Stimulated activated CD8-positive, alpha-beta memory T cell treated with anti-CD3 and anti-CD28 coated beads, Interleukin-4, amount 100 ng/mL, for 4 hours (primary cell): Measurements from ENCODE around the gene TSG101.

ENCODE experiments used
- DNase-seq, 2 donors: peaks; one replicate each; pipeline ENCODE4 v3.0.0-alpha.2; 2020; ENCODE audit warnings: low read depth in 2 of 2, low spot score in 1 of 2

Gene TSG101, protein sequence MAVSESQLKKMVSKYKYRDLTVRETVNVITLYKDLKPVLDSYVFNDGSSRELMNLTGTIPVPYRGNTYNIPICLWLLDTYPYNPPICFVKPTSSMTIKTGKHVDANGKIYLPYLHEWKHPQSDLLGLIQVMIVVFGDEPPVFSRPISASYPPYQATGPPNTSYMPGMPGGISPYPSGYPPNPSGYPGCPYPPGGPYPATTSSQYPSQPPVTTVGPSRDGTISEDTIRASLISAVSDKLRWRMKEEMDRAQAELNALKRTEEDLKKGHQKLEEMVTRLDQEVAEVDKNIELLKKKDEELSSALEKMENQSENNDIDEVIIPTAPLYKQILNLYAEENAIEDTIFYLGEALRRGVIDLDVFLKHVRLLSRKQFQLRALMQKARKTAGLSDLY

DNA sequence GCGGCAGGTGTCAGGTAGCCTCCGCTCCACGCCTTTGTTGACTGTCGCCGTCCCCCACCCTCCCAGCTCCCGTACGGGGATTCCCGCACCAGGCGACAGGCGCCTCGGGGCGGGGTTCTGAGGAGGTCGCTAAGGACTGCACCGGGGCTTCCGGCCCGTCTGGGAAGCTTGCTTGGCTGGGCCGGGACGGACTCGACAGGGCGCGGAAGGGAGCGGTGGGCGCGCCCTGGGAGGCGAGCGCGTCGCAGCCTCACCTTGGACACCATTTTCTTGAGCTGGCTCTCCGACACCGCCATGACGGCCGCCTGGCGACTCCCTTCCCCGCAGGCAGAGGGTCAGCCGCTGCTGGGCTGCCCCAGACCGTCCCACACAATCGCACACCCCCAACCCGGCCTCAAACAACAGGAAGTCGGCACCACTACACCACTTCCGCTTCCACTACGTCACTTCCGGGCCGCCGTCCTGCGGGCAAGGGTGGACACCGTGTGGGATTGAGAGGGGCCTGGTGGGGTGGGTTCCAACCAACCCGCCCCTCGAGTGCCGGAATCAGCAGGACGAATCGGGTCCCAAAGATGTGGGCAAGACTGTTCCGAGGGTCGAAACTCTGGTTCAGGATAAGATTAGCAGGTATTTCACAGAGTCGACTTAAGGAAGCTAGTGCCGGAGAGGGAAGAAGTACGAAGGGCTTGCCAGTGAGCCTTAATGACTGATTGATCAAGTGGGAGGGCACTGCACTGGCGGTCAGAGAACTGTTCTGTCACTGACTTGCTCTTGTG is at the start of gene TSG101:
Gene TSG101, minus strand, starts transcription at position 422 of the 776 bp plus-strand sequence. Its CDS starts 126 bp downstream, at position 296.
- peak; percentile 88 to 89 for DNase-seq

DNA sequence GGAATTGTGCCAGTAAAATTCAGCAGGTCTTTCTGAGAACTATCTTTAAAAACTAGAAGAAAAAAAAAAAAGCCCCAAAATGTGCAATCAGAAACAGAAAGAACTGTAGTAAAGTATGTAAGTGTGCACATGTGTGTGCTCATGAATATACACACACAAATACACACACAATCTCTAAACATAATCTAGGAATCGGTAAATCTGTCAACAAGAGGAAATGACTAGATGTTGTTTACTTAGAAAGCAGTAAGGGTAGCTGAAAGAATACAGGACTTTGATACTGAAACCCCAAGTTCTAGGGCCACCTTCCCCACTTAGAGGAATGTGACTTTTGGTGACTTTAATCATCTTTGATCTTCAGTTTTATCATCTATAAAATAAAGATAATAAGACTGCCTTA is 48.6 kb upstream of the TSG101 start:
- DNase-seq: no peak

DNA sequence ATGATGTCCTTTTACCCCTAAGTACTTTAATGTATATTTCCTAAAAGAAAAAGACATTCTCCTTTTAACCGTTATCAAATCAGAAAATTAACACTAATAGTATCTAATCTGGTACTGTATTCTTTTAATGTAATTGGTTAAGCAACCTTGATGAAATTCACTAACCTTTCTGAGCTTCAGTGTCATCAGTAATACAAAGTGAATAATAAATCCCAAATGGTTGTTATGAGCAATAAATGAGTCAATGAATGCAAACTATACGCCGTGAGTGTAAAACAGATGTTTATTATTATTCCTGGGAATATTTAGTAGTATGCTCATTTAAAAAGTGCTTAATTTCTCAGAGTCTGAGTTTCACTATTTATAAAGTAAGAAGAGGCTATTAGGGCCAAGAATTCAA is 40.3 kb upstream of the TSG101 start:
- no peak for DNase-seq

DNA sequence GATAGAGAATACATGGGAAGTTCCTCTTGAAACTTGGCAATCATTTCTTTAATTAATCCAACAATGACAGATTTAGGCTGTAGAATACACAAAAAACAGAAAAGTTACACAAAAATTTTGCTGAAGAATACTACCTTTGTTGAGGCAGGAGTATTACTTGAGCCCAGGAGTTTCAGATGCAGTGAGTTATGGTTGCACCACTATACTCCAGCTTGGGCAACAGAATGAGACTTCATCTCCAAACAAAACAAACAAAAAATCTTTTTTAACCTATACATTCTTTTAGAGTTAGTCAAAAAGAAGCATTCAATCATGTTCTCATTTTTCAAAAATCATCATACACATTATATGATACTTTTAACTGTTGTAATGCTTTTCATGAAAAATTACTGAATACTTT is 39.7 kb upstream of the TSG101 start:
- DNase-seq: no peak

DNA sequence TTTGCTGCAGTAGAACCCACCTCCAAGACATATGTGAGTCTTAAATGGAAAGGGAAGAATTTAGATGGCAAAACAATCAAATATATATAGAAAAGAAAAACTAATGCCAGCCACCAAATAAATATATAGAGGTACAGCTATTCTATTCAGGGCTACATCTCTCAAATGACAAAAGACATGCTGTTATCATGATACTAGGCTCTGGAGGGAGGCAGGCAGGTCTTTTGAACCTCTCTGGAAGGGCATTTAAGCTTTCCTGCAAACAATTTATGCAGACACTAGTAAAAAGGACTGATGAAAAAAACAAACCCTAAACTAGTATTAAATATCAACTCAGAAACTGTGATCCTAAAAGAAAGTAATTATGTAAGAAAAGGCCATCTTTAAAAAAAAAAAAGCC is 37.4 kb upstream of the TSG101 start:
- DNase-seq: no peak

DNA sequence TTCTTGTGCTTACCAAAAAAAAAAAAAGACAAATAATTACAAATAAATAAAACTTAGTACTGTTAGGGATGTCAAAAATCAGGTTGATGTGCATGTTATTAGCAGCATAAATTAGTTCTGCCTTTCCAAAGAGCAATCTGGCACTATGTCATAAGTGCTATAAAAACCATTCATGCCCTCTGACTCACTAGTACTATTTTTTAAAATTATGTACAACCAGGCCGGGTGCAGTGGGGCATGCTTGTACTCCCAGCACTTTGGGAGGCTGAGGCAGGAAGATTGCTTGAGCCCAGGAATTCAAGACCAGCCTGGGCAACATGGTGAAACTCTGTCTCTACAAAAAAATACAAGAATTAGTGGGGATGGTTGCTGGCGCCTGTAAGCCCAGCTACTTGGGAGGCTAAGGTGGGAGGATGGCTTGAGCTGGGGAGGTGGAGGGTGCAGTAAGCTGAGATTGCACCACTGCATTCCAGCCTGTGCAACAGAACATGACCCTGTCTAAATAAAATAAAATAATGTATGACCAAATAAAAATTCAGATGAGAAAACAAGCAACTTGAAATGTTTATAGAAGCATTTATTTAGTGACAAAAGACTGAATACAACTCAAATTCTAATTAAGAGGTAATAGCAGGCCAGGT is 36.5 kb upstream of the TSG101 start:
- no peak for DNase-seq

DNA sequence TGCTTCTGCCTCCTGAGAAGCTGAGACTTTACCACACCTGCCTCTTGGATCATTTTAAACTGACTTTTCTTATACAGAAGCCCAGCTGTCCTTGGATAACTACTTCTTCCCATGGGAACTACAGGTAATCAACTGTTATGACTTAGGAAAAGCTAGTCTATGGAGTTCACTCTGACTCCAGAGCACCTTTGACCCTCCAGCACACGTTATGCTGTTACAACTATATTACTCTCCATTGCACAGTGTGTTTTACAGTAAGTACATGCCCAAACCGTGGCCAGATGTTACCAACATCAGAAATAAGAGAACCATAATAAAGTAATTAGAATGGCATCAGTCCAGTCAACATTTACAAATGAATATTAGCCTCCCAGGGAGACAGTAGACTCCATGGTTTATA is 21.3 kb upstream of the TSG101 start:
- no peak for DNase-seq

DNA sequence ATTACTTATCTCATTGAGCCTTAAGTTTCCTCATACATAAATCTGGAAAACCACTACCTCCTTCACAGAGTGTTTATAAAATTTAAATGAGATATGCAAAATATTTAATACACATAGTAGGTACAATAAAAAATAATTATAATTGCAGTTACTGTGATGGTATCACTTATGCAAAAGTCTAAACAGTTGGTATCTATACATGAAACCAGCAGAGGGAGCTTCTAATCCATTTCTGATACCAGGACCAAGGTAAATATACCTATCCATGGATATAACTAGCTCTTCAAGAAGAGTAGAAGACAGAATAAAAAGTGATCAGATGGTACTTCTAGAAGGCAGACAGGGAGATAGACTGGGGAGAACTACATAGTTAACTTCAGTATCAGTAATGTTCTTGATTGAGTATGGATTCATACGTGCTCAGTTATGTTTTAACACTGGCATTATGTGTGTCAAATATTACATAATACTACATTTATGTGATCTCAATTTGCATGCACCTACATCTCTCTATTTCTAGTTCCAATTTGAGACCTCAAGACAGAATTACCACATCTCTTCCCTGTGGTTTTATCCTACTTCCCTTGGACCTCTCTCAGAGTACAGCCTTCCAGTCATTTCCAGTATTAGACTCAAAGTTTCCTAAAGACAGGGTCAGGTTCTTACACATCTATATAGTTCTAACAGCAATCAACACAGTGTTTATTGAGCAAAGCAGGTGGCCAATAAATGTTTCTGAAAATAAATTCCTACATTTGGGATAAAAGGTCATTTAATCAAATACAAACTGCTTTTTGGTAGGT is 13.7 kb upstream of the TSG101 start:
- DNase-seq: no peak

DNA sequence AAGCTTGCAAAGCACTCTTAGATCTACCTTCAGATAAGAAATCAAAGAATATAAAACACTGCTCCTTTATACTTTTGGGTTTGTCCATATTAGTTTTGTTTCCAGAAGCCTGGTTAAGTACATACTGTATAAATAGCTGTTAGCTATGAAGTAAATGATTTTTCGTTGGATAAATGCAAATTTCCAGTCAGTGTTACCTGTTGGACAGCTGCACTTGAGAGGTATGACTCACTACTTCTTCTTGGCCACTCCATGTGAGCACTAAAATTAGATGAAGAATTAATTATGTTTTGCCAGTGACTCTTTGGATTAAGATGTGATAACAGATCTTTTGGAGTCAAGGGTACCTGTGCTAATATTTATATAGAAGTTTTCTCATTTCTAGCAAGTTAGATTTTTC is 9.5 kb upstream of the TSG101 start:
- DNase-seq: no peak

DNA sequence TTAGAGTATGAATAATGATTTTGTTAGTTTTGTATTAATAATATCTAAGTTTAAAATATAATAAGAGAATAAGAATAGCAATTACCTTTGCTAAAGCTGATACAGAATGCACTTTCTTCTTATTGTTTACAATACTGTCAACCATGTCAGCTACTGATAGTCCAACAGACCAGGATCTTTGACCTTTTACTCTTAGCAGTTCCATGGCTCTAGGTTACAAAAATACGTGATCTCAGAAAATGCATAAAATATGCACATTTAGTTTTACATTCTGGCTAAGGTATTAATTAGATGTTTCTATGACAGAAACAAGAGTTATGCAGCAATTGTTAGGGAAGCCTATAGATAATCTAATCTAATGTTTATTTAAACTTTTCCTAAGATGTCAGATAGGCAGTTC is 7.5 kb upstream of the TSG101 start:
- no peak for DNase-seq

DNA sequence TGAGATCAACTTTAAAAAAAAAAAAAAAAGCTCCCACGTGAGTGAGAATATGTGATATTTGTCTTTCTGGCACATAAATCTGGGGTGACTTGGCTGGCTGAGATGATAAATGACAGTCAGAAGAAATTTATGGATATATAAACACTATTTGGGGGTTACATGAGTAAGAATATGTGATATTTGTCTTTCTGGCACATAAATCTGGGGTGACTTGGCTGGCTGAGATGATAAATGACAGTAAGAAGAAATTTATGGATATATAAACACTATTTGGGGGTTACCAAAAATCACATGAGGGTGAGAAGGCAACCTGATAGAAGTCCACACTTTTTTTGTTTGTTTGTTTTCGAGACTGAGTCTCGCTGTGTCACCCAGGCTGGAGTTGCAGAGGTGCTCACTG is 6.6 kb upstream of the TSG101 start:
- no peak for DNase-seq

DNA sequence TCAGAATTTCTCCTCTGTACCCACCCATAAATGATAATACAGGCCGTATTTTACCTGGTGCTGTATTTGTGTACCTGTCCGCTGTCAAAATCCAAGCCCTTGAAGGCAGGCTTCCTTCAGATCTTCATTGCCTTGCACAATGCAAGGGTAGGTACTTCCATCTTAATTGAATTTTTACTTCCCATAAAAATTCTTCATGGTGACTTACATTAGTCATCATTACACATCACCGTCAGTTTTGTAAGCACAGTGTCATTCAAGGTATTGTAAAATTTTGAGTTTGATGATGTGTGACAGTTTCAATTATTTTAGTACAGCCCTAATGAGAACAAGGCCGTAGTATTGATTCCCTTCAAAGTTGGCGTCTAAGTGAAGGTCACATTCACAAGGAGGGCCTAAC is 770 bp upstream of the TSG101 start:
- DNase-seq: no peak

DNA sequence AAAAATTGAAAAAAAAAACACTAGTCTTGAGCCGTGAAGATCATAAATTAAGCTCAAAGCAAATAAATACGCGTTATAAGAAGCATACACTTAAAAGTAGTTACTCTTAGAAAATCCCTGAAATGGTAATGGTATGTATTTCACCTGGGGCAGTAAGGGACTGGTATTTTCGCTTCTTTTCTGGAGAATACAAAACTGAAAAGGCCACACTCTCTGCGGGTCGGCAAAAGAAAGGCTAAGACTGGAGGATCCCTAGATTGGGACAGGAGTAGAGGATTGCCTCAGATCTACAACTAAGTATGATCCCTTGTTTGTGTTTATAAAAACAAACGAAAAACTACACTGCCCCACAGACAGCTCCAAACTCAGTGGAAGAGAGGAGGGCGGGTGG is 617 bp downstream of the TSG101 start:
- DNase-seq: no peak

DNA sequence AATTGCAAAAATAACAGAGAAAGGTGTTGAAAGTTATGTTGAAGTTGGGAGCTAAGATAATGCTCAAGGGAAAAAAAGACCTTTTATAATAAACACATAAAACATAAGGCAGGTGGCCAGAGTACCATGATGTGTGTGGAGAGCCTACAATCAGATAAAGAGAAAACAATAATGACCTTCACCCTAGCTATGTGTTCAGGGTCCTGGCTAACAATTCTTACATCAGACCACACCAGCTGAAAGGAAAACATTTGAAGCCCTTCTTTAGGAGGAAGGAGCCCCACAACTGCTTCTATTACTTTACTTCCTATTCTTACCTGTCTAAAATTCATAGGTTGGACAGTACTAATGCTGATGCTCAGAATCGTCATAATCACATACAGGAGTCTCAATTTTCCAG is 2.5 kb downstream of the TSG101 start:
- no peak for DNase-seq

DNA sequence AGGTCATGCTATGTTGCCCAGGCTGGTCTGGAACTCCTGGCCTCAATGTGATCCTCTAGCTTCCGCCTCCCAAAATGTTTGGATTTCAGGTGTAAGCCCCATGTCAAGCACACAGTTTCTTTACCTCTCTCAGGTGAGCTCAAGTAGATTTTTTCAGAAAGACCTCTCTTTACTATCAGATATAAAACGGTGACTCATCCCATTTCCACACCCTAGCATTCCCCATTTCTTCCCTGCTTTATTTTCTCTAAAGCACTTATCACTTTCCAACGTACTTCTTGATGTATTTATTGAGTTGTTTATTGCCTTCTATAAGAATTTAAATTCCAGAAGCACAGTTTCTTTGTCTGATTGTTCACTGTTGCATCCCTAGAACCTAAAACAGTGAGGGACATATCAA is 3.7 kb downstream of the TSG101 start:
- no peak for DNase-seq

DNA sequence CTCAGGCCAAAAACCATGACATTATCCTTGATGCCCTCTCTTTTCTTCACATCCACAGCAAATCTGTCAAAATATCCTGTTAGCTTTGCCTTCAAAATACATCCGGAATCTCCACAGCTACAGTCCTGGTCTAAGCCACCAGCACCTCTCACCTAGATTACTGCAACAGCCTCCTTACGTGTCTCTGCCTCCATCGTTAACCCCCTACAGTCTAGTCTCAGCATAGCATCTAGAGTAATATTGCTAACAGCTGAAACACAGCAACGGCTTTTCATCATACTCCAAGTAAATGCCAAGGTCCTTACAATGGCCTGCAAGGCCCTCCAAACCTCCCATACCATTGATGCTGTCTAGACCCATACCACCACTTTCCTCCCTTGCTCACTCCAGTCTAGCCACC is 4.4 kb downstream of the TSG101 start:
- no peak for DNase-seq

DNA sequence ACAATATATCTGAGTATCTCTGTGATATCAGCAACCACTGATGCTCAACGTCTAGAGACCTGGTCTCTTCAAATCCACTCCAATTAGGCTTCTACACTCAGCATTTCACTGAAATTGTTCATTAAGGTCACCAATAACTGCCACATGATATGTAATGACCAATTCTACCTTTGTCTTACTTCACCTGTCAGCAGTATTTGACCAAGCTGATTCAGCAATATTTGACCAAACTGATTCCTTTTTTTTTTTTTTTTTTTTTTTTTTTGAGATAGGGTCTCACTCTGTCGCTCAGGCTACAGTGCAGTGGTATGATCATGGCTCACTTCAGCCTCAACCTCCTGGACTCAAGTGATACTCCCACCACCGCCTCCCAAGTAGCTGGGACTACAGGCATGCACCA is 5.6 kb downstream of the TSG101 start:
- no peak for DNase-seq

DNA sequence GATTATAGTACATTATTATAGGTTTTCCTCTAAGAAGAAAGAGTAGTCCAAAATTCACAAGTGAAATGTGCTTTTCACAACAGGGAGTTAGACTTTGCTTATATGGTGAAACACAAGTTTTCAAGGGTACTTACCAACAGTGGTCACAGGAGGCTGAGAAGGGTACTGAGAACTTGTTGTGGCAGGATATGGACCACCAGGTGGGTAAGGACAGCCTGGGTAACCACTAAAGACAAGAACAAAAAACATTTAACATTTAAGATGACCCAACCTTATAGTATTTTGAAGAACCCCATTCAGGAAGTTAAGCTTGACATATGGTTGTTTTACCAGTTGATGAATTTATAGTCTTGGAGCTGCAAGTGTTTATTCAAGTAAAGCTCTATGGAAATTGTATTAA is 24.4 kb downstream of the TSG101 start:
- DNase-seq: no peak

DNA sequence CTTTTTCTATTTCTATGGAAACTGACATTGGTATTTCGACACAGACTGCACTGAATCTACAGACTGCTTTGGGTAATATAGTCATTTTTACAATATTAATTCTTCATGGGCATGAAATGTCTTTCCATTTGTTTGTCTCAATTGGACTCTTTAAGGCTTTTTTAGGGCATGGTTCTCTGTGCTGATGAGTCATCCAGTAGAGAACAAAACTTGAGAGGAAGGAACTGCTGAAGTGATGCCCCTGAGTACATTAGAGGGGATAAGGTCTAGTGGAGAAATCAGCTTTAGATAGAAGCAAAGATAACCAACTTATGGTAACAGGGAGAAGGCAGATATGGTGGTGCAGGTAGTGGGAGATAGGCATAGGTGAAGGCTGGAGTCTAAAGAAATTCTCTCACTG is 25.1 kb downstream of the TSG101 start:
- no peak for DNase-seq

DNA sequence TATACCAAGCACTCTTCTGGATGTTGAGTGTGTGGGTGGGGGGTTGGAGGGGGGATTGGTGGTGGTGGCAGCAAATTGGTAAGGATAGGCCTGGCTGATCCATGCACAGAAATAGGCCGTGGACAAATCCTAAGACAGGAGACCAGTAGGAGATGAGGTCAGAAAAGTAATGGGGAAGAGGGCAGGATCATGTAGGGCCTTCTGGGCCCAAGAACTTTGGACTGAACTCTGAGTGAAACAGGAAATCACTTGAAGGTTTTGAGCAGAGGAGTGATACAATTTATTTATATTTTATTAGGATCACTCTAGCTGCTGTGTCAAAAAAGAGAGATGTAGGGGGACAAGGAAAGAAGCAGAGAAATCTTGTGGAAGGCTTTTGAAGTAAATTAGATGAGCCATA is 28.7 kb downstream of the TSG101 start:
- no peak for DNase-seq

DNA sequence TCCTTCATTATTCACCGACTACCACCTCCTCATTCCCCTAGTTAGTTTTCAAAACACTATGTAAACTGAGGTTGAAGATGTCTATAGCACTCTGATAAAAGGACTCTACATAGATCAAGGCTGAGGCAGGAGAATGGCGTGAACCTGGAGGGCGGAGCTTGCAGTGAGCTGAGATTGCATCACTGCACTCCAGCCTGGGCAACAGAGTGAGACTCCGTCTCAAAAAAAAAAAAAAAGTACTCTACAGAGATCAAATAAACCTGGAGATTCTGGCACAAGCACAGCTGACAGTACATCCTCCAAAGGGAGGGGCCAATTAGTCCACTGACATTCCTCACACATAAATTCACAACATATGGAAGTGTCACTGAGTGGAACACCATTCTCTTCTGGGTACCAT is 31.0 kb downstream of the TSG101 start:
- DNase-seq: no peak
